Measurements from ENCODE around the gene QSER1.

DNA sequence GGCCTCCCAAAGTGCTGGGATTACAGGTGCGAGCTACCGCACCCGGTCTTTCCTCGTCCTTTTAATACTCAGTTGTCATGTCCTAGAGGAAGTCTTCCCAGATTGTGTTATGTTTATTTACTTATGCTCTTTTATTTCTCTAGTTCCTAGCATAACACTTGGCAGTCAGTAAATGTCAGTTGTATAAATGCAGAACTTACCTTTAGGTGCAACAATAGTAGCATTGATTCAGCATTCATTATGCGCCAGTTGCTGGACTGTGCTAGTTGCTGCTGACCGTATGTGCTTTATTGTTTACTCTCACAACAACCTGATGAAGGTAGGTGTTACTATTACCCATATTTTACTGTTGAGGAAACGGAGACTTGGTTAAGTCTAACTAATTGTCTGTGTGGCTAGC is 20.8 kb downstream of the QSER1 start:
- TF ChIP-seq, protein P1, sequence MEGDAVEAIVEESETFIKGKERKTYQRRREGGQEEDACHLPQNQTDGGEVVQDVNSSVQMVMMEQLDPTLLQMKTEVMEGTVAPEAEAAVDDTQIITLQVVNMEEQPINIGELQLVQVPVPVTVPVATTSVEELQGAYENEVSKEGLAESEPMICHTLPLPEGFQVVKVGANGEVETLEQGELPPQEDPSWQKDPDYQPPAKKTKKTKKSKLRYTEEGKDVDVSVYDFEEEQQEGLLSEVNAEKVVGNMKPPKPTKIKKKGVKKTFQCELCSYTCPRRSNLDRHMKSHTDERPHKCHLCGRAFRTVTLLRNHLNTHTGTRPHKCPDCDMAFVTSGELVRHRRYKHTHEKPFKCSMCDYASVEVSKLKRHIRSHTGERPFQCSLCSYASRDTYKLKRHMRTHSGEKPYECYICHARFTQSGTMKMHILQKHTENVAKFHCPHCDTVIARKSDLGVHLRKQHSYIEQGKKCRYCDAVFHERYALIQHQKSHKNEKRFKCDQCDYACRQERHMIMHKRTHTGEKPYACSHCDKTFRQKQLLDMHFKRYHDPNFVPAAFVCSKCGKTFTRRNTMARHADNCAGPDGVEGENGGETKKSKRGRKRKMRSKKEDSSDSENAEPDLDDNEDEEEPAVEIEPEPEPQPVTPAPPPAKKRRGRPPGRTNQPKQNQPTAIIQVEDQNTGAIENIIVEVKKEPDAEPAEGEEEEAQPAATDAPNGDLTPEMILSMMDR (IDR thresholded peaks at IDR 0.05; ENCODE audit: low read depth, low read length, missing input control): no peak
- TF ChIP-seq, protein P2, sequence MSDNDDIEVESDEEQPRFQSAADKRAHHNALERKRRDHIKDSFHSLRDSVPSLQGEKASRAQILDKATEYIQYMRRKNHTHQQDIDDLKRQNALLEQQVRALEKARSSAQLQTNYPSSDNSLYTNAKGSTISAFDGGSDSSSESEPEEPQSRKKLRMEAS (IDR thresholded peaks at IDR 0.05): no peak
- TF ChIP-seq NR2F2 (IDR thresholded peaks at IDR 0.05) (no peak), TAF1 (conservative IDR thresholded peaks at IDR 0.05) (no peak), HNF4A (conservative IDR thresholded peaks at IDR 0.05) (no peak), YY1 (IDR thresholded peaks at IDR 0.05) (no peak), SP1 (IDR thresholded peaks at IDR 0.05) (no peak), GABPA (IDR thresholded peaks at IDR 0.05 in 1 of 2, conservative IDR thresholded peaks at IDR 0.05 in 1 of 2) (no peak), RAD21 (IDR thresholded peaks at IDR 0.05) (no peak)
- TF ChIP-seq, protein P3, sequence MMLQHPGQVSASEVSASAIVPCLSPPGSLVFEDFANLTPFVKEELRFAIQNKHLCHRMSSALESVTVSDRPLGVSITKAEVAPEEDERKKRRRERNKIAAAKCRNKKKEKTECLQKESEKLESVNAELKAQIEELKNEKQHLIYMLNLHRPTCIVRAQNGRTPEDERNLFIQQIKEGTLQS (IDR thresholded peaks at IDR 0.05): no peak

Measured in liver (tissue), 3 donors.